ENCODE data around the gene MYO1D. TPM values are rescaled to one million over a fixed set of nuclear protein-coding genes. Genes with fewer than 3 reads are reported as not detected.

MYO1D gene
- total and polyA plus RNA-seq, 9 donors, result 20.9 to 62.2 (median 53.8) TPM

DNA sequence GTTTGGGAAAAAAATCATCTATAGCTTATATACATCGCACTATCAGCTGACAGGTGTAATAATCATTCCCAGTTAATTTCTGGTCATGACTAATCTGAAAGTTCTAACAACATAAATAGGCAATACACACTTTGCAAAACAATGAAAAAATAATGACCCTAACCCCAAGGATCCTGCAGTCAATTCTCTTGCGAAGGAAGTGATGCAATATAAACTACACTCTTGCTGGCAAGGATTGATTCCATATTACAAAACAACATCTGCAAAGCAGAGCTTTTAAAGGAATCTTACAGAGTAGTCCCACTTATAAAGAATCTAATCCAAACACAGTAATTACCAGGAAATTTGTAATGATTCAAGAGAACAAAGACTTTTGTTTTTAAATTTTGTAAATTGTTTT is 73.4 kb downstream of the MYO1D start:
- intact Hi-C loops (cut with DNase I), result no loop called here
- Histone ChIP-seq H3K9me3 (no peaks in the 10 kb centered on the region), H3K4me3 (no peak overlapping the region), H3K36me3 (no peaks in the 10 kb centered on the region), H3K27me3 (no peaks in the 10 kb centered on the region), H3K4me1 (ENCODE audit: insufficient read depth) (peaks cover 4% of the 10 kb centered on the region), H3K27ac (no peak overlapping the region)
- TF ChIP-seq, protein P1, sequence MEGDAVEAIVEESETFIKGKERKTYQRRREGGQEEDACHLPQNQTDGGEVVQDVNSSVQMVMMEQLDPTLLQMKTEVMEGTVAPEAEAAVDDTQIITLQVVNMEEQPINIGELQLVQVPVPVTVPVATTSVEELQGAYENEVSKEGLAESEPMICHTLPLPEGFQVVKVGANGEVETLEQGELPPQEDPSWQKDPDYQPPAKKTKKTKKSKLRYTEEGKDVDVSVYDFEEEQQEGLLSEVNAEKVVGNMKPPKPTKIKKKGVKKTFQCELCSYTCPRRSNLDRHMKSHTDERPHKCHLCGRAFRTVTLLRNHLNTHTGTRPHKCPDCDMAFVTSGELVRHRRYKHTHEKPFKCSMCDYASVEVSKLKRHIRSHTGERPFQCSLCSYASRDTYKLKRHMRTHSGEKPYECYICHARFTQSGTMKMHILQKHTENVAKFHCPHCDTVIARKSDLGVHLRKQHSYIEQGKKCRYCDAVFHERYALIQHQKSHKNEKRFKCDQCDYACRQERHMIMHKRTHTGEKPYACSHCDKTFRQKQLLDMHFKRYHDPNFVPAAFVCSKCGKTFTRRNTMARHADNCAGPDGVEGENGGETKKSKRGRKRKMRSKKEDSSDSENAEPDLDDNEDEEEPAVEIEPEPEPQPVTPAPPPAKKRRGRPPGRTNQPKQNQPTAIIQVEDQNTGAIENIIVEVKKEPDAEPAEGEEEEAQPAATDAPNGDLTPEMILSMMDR (IDR thresholded peaks at IDR 0.05), result no peak
- no peak for TF ChIP-seq POLR2A (IDR thresholded peaks at IDR 0.05)
- TF ChIP-seq EP300 (IDR thresholded peaks at IDR 0.05), result no peak
- no peak for DNase-seq
- 63 to 81% (median 66%) methylated on average over 2 of the region's 2 CpGs for WGBS, 3 donors

DNA sequence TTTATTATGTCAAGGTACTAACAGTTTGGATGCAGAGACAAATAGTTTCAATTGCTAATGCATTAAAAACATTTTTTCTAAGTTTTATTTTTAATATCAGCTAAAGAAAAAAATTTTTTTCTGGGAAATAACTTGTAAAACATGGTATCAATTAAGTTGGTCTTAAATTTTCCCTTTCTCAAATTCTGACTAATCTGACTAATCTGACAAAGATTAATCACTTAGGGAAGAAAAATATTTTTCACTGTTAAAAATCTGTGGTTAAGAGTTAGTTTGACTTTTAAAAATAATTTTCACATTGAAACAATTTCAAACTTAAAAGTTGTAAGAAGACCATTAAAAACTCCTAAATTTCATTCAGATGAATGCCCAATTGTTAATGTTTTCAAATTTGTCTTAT is 74.6 kb downstream of the MYO1D start:
- Histone ChIP-seq H3K27me3 (no peaks in the 10 kb centered on the region), H3K4me1 (ENCODE audit: insufficient read depth) (peaks cover 4% of the 10 kb centered on the region), H3K4me3 (no peak overlapping the region), H3K27ac (no peak overlapping the region), H3K9me3 (no peaks in the 10 kb centered on the region), H3K36me3 (no peaks in the 10 kb centered on the region)
- TF ChIP-seq, protein P1 (IDR thresholded peaks at IDR 0.05), result no peak
- TF ChIP-seq POLR2A (IDR thresholded peaks at IDR 0.05) (no peak), EP300 (IDR thresholded peaks at IDR 0.05) (no peak)
- no peak for DNase-seq
- intact Hi-C loops (cut with DNase I), result no loop called here

DNA sequence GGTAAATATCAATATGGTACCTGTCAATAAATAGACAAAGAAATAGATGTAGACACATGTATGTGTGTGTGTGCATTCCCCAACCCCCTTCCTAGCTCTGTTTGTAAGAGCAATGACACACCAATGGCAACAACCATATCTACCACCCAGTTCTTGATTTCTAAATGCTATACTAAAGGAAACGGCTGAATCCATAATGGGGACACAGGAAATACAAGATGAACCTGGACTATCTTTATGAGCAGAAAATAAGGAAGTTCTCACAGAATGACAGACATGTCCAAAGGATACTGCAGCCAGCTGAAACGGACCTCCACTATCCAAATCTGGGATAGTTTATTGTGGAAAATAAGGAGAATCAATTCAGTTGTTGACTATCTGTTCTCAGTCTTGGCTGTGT is 75.3 kb downstream of the MYO1D start:
- no peak for TF ChIP-seq EP300 (IDR thresholded peaks at IDR 0.05)
- no peak for TF ChIP-seq POLR2A (IDR thresholded peaks at IDR 0.05)
- TF ChIP-seq, protein P1 (IDR thresholded peaks at IDR 0.05), result no peak
- WGBS, 3 donors, result 48 to 75% (median 64%) methylated on average over 2 of the region's 2 CpGs
- intact Hi-C loops (cut with DNase I), result no loop called here
- Histone ChIP-seq H3K4me3 (no peak overlapping the region), H3K4me1 (ENCODE audit: insufficient read depth) (peaks cover 4% of the 10 kb centered on the region), H3K36me3 (no peaks in the 10 kb centered on the region), H3K27ac (no peak overlapping the region), H3K9me3 (no peaks in the 10 kb centered on the region), H3K27me3 (no peaks in the 10 kb centered on the region)
- no peak for DNase-seq

DNA sequence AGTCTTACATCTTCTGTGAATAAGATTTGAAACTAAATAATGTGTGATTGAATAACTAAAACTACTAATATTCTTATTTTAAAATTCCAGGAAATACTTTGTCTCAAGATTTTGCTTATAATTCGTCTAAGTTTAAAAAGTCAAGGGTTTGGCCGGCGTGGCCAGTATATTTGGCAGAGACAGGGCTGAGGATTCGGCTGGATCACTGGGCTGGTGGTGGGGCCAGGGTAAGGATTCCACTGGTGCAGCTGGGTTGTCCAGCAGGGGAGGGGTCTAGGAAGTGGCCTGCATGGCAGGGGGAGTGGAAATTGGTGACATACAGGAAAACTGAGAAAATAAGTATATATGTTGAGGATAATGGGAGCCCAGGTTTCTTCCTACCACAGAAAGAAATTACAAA is 75.7 kb downstream of the MYO1D start:
- Histone ChIP-seq H3K36me3 (no peaks in the 10 kb centered on the region), H3K4me1 (ENCODE audit: insufficient read depth) (peaks cover 4% of the 10 kb centered on the region), H3K9me3 (no peaks in the 10 kb centered on the region), H3K4me3 (no peak overlapping the region), H3K27me3 (no peaks in the 10 kb centered on the region), H3K27ac (no peak overlapping the region)
- WGBS, 3 donors, result 8 to 12% (median 12%) methylated on average over 4 of the region's 4 CpGs
- no peak for TF ChIP-seq POLR2A (IDR thresholded peaks at IDR 0.05)
- intact Hi-C loops (cut with DNase I), result no loop called here
- DNase-seq, result peak; percentile 23 to 55 (median 41)

DNA sequence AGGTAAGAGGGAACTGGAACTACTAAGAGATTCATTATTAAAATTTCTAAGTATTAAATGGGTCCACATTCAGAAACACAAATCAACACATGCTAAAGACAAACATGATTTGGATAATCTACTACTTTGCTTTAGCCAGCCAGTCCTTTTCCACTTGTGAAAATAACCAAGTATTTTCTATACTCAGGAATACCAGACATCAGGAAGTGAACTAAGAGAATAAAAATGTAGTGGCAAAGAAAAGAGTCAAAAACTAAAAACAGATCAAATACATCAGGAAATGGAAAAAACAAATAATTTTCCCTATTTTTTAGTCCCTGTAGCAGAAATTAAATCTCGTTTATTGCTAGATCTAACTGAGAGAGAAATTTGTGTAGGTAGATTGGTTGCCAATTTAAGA is 78.0 kb downstream of the MYO1D start:
- 77 to 85% (median 78%) methylated on average over 1 of the region's 1 CpG for WGBS, 3 donors
- TF ChIP-seq, protein P1 (IDR thresholded peaks at IDR 0.05), result no peak
- TF ChIP-seq EP300 (IDR thresholded peaks at IDR 0.05), result no peak
- no peak for TF ChIP-seq POLR2A (IDR thresholded peaks at IDR 0.05)
- Histone ChIP-seq H3K9me3 (no peaks in the 10 kb centered on the region), H3K27ac (no peak overlapping the region), H3K27me3 (no peaks in the 10 kb centered on the region), H3K4me3 (no peak overlapping the region), H3K4me1 (ENCODE audit: insufficient read depth) (peaks cover 4% of the 10 kb centered on the region), H3K36me3 (no peaks in the 10 kb centered on the region)
- no peak for DNase-seq
- intact Hi-C loops (cut with DNase I), result no loop called here
